Activated naive CD4-positive, alpha-beta T cell treated with anti-CD3 and anti-CD28 coated beads for 36 hours (primary cell): Measurements from ENCODE around the gene CYP4F8. TPM values are rescaled to one million over a fixed set of nuclear protein-coding genes. Genes with fewer than 3 reads are reported as not detected.
"Not testable (repeated sequence)": the region's sequence is repeated elsewhere in the genome, so short reads cannot be mapped to it uniquely, and the experiment has no call there.

Experiments used
- CTCF ChIA-PET: fragments of 350-600 bp; sonication (Branson Sonifier 250); formaldehyde crosslinking; loops from one replicate; lab custom pipeline; 2021; ENCODE audit warnings: antibody characterized with exemption; lab: Charles Lee
- DNase-seq: peaks from one replicate; pipeline ENCODE4 v3.0.0-alpha.2; 2020
- H3K27ac Mint-ChIP-seq: one replicate; pipeline ENCODE4 v1.8.0; 2021; ENCODE audit warnings: mild to moderate bottlenecking, mixed read lengths
- H3K27me3 Mint-ChIP-seq: one replicate; pipeline ENCODE4 v1.8.0; 2021; ENCODE audit warnings: low read depth, mixed read lengths
- H3K36me3 Mint-ChIP-seq: one replicate; pipeline ENCODE4 v1.8.0; 2021; ENCODE audit warnings: low read depth, mixed read lengths
- H3K4me1 Mint-ChIP-seq: one replicate; pipeline ENCODE4 v1.8.0; 2021; ENCODE audit warnings: low read depth, mixed read lengths
- H3K4me3 Mint-ChIP-seq: one replicate; pipeline ENCODE4 v1.8.0; 2021; ENCODE audit warnings: mild to moderate bottlenecking, moderate library complexity, mixed read lengths
- H3K9me3 Mint-ChIP-seq: one replicate; pipeline ENCODE4 v1.8.0; 2021; ENCODE audit warnings: mixed read lengths
- intact Hi-C: fragments of 100-400 bp; cut with micrococcal nuclease; formaldehyde crosslinking; loops from one replicate; pipeline ENCODE4 v1.15.1; 2023
- total RNA-seq, 2 experiments: library from RNA; stranded (reverse); gene quantifications; one replicate each; pipeline ENCODE4 v1.2.3, GENCODE V29; 2021

CYP4F8 gene
- total RNA-seq, 2 experiments from 2014 or later: not detected

GRCh38 chr19:15666186-15666585 lies 51.2 kb downstream of the CYP4F8 start:
- no peaks in the 10 kb centered on the region for H3K27me3 Mint-ChIP-seq
- H3K4me1 Mint-ChIP-seq: no peaks in the 10 kb centered on the region
- H3K9me3 Mint-ChIP-seq: no peaks in the 10 kb centered on the region
- CTCF ChIA-PET: no interaction called here
- no peak for DNase-seq
- H3K36me3 Mint-ChIP-seq: no peaks in the 10 kb centered on the region
- H3K27ac Mint-ChIP-seq: no peak overlapping the region
- intact Hi-C loops: no loop called here
- no peak overlapping the region for H3K4me3 Mint-ChIP-seq

DNA sequence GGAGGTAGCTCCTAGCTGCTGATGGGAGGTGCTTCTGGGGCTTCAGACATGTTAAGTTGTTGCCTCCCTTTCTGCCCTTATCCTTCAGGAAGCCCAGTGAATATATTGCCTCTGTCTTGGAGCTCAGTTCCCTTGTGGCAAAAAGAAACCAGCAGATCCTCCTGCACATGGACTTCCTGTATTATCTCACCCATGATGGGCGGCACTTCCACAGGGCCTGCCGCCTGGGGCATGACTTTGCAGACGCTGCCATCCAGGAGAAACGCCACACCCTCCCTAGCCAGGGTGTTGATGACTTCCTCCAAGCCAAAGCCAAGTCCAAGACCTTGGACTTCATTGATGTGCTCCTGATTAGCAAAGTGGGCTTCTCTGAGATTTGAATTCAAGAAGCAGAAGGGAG lies 51.9 kb downstream of the CYP4F8 start:
- no peak overlapping the region for H3K4me3 Mint-ChIP-seq
- H3K27me3 Mint-ChIP-seq: no peaks in the 10 kb centered on the region
- no peak for DNase-seq
- no peaks in the 10 kb centered on the region for H3K36me3 Mint-ChIP-seq
- intact Hi-C loops: no loop called here
- no peaks in the 10 kb centered on the region for H3K4me1 Mint-ChIP-seq
- H3K27ac Mint-ChIP-seq: no peak overlapping the region
- CTCF ChIA-PET: no interaction called here
- no peaks in the 10 kb centered on the region for H3K9me3 Mint-ChIP-seq

DNA sequence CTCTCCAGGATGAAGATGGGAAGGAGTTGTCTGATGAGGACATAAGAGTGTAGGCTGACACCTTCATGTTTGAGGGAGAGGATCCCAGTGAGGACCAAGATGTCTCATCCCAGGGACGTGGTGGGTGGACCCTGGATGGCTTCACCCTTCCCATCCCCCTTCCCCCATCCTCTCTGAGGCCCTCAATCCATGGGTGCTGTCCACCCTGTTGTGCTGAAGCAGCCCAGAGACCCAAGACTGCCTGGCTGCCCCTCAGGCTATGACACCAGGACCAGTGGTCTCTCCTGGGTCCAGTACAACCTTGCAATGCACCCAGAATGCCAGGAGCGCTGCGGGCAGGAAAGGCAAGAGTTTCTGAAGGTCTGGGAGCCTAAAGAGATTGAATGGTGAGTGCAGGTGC lies 54.4 kb downstream of the CYP4F8 start:
- Mint-ChIP-seq H3K27ac (no peak overlapping the region), H3K36me3 (no peaks in the 10 kb centered on the region), H3K27me3 (no peaks in the 10 kb centered on the region), H3K9me3 (no peaks in the 10 kb centered on the region), H3K4me3 (no peak overlapping the region), H3K4me1 (peaks cover 19% of the 10 kb centered on the region)
- CTCF ChIA-PET: no interaction called here
- intact Hi-C loops: no loop called here
- no peak for DNase-seq

DNA sequence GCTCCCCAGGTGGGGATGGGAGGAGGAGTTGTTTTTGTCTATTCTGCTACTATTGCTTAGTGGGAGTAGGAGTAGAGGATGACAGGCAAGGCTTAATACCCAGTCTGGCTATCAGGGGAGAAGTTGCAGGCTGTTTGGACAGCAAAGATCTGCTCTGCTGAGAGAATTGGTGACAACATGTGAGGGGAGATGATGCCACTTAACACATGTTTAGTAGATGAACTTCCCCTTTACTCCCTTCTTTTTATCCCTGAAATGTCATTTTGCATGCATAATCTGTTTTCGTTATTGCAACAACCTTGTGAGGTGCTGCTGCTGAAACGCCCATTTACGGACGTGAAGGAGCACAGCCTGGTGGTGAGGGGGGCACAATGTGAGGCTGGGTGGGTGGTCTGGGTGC lies 54.9 kb downstream of the CYP4F8 start:
- intact Hi-C loops: no loop called here
- H3K27me3 Mint-ChIP-seq: no peaks in the 10 kb centered on the region
- H3K36me3 Mint-ChIP-seq: no peaks in the 10 kb centered on the region
- no peak overlapping the region for H3K27ac Mint-ChIP-seq
- no peak for DNase-seq
- H3K9me3 Mint-ChIP-seq: no peaks in the 10 kb centered on the region
- H3K4me3 Mint-ChIP-seq: no peak overlapping the region
- H3K4me1 Mint-ChIP-seq: peaks cover 21% of the 10 kb centered on the region
- CTCF ChIA-PET: no interaction called here

DNA sequence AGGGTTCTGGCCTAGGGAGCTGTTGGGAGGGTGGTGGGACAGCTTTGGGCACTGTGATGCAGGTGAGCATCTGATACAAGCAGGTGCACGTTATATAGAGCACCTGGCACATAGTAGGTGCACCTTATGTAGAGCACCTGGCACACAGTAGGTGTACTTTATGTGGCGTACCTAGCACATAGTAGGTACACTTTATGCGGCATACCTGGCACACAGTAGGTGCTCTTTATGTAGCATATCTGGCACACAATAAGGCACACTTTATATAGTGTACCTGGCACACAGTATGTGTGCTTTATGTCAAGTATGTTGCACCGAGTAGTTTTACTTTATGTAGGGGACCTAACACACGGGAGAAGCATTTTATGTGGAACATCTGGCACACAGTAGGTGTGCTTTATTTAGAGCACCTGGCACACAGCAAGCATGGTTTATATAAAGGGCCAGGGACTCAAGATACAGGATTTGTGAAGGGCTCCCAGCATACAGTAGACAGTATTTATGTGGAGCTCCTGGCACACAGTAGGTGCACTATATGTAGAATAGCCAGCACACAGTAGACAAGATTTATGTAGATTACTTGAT lies 56.3 kb downstream of the CYP4F8 start:
- H3K27me3 Mint-ChIP-seq: no peaks in the 10 kb centered on the region
- H3K27ac Mint-ChIP-seq: no peak overlapping the region
- DNase-seq: no peak
- CTCF ChIA-PET: no interaction called here
- intact Hi-C loops: no loop called here
- no peaks in the 10 kb centered on the region for H3K36me3 Mint-ChIP-seq
- peaks cover 21% of the 10 kb centered on the region for H3K4me1 Mint-ChIP-seq
- H3K9me3 Mint-ChIP-seq: peaks cover 2% of the 10 kb centered on the region
- H3K4me3 Mint-ChIP-seq: no peak overlapping the region

GRCh38 chr19:15671891-15672579 lies 57.0 kb downstream of the CYP4F8 start:
- Mint-ChIP-seq H3K27ac (no peak overlapping the region), H3K36me3 (no peaks in the 10 kb centered on the region), H3K4me3 (no peak overlapping the region), H3K4me1 (peaks cover 21% of the 10 kb centered on the region), H3K27me3 (no peaks in the 10 kb centered on the region), H3K9me3 (peaks cover 5% of the 10 kb centered on the region)
- CTCF ChIA-PET: no interaction called here
- no peak for DNase-seq
- intact Hi-C loops: no loop called here

GRCh38 chr19:15672580-15673175 lies 57.7 kb downstream of the CYP4F8 start, which contains the start of gene CYP4F12:
CYP4F12 (plus strand) TSS chr19:15673087; CDS start chr19:15673530, 443 bp downstream.
- Mint-ChIP-seq H3K27me3 (no peaks in the 10 kb centered on the region), H3K36me3 (no peaks in the 10 kb centered on the region), H3K4me1 (peaks cover 21% of the 10 kb centered on the region), H3K9me3 (peaks cover 6% of the 10 kb centered on the region), H3K27ac (no peak within 1 kb of the TSS), H3K4me3 (no peak within 1 kb of the TSS)
- CTCF ChIA-PET: no interaction called here
- intact Hi-C loops: no loop called here
- DNase-seq: peak; percentile 18

- H3K4me1 Mint-ChIP-seq: peaks cover 21% of the 10 kb centered on the region
- H3K4me3 Mint-ChIP-seq: no peak overlapping the region
- CTCF ChIA-PET: no interaction called here
- no peaks in the 10 kb centered on the region for H3K27me3 Mint-ChIP-seq
- H3K27ac Mint-ChIP-seq: no peak overlapping the region
- DNase-seq: peak; percentile 17
- intact Hi-C loops: no loop called here
- no peaks in the 10 kb centered on the region for H3K36me3 Mint-ChIP-seq
- peaks cover 6% of the 10 kb centered on the region for H3K9me3 Mint-ChIP-seq
Observed at GRCh38 chr19:15673176-15673654, 58.2 kb downstream of the CYP4F8 start.

- Mint-ChIP-seq H3K4me3 (no peak overlapping the region), H3K27ac (no peak overlapping the region), H3K4me1 (peaks cover 21% of the 10 kb centered on the region), H3K36me3 (no peaks in the 10 kb centered on the region), H3K9me3 (peaks cover 6% of the 10 kb centered on the region), H3K27me3 (peaks cover 3% of the 10 kb centered on the region)
- CTCF ChIA-PET: no interaction called here
- intact Hi-C loops: no loop called here
- DNase-seq: no peak
Observed at GRCh38 chr19:15675560-15675959, 60.5 kb downstream of the CYP4F8 start.

DNA sequence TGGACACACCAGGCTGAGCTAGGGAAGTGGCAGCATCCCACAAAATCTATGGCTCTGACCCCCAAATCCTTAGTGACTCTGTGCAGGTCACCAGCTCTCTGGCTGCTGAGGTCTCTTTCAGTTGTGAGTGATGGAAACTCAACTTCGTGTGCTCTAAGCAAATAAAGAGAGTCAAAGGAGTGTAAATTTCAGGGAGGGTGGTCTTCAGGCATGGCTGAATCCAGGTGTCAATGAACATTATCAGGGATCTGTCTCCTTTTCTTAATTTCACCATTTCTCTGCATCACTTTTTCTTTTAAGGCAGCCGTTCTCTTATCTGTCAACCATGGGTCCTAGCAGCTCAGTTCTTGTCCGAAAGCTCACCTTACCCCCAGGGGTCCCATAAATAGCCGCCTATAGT lies 64.1 kb downstream of the CYP4F8 start:
- peaks cover 4% of the 10 kb centered on the region for H3K4me1 Mint-ChIP-seq
- H3K36me3 Mint-ChIP-seq: no peaks in the 10 kb centered on the region
- CTCF ChIA-PET: interaction anchor here (0.6 kb wide), 1 partner anchor 761 kb away, joined by 3 read pairs; no protein-coding TSS in a partner anchor
- peaks cover 6% of the 10 kb centered on the region for H3K9me3 Mint-ChIP-seq
- H3K27ac Mint-ChIP-seq: no peak overlapping the region
- H3K27me3 Mint-ChIP-seq: peaks cover 13% of the 10 kb centered on the region
- no peak for DNase-seq
- intact Hi-C loops: no loop called here
- H3K4me3 Mint-ChIP-seq: no peak overlapping the region

- H3K9me3 Mint-ChIP-seq, DNase-seq, H3K4me3 Mint-ChIP-seq, H3K27ac Mint-ChIP-seq, H3K4me1 Mint-ChIP-seq, CTCF ChIA-PET, H3K36me3 Mint-ChIP-seq, intact Hi-C loops: not testable (repeated sequence)
- H3K27me3 Mint-ChIP-seq: peaks cover 17% of the 10 kb centered on the region
Observed at GRCh38 chr19:15679865-15680264, 64.8 kb downstream of the CYP4F8 start.
